ENCODE data around the gene SLC47A2.

The SLC47A2 gene

GRCh38 chr17:19631905-19632304 lies 84.5 kb downstream of the SLC47A2 start:
- DNase-seq, result no peak

- no peak for DNase-seq
These were observed 85.7 kb downstream of the SLC47A2 start for GRCh38 chr17:19630661-19631060.

GRCh38 chr17:19630035-19630434 lies 86.3 kb downstream of the SLC47A2 start:
- no peak for DNase-seq

- no peak for DNase-seq
These were observed 86.9 kb downstream of the SLC47A2 start for GRCh38 chr17:19629449-19629848.

All from right forelimb (tissue), 1 donor.